Fibroblast of the aortic adventitia (primary cell): ENCODE results near the gene NUP93. TPM values are rescaled to one million over a fixed set of nuclear protein-coding genes. Genes with fewer than 3 reads are reported as not detected.

Experiments used
- DNase-seq: peaks from one replicate; pipeline ENCODE4 v3.0.0-alpha.2; 2010; ENCODE audit warnings: low read depth
- H3K4me3 ChIP-seq: 2 replicates; pipeline ENCODE4 v1.5.1; 2011; ENCODE audit warnings: low read depth, mild to moderate bottlenecking, control low read depth, low read length, moderate library complexity
- total RNA-seq: library from RNA; depleted of rRNA; stranded (reverse); fragments of >200 nt; gene quantifications from 2 replicates; pipeline ENCODE4 v1.2.3, GENCODE V29; 2012; ENCODE audit warnings: low replicate concordance
- TF ChIP-seq, protein P1 (sequence below): IDR thresholded peaks from 2 replicates; pipeline ENCODE4 v1.5.1; 2011; ENCODE audit warnings: mild to moderate bottlenecking, low read length, control low read depth, inconsistent platforms; ENCODE audit not compliant: insufficient read depth

NUP93 gene
- total RNA-seq, result 22.9 and 45.5 TPM in 2 replicates

DNA sequence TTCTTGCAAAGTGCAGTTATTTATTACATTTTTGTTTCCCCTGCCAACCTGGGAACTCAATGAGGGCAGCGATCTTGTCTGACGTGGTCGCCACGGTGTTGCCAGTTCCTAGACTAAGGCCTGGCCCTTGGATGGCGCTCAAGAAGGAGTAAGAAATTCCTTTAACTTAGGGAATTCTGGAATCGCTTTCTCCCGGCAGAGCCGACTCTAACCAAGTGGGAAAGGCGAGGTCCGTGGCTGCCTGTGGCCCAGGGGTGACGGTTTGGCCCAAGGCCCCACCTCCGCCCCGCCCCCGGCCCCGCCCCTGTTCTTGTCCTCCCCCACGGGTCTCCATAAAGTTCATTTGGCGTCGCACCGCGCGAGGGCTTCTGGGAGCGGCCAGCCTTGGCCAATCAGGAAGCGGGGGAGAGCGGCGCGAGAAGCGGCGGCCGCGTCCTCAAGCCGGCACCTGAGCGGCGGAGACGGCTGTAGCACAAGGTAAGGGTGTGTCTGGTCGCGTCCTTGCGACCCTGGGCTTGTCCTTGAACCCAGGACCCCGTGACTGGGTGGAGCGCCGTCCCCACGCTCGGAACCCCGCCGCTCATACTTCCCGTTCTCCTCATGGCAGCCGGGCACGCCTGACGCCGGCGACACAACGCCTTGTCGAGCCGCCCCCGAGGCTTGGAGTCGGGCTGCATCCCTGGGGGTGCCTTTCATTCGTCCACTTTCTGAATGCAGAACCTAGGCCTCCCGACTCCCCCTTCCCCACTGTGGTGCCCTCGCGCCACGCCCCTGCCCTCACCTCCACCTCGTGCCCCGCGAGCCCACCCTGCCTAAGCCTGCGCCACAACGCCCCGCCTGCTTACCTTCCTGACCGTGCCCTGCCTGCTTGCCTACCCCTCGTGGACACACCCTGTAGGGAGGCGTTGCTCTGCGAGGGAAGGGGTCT is at the start of gene NUP93:
Gene NUP93 (plus strand): TSS at position 395 of the 928 bp plus-strand sequence. CDS start 18,119 bp downstream, outside the sequence.
- H3K4me3 ChIP-seq, result peak within 1 kb of the TSS; percentile 98
- TF ChIP-seq, protein P1, sequence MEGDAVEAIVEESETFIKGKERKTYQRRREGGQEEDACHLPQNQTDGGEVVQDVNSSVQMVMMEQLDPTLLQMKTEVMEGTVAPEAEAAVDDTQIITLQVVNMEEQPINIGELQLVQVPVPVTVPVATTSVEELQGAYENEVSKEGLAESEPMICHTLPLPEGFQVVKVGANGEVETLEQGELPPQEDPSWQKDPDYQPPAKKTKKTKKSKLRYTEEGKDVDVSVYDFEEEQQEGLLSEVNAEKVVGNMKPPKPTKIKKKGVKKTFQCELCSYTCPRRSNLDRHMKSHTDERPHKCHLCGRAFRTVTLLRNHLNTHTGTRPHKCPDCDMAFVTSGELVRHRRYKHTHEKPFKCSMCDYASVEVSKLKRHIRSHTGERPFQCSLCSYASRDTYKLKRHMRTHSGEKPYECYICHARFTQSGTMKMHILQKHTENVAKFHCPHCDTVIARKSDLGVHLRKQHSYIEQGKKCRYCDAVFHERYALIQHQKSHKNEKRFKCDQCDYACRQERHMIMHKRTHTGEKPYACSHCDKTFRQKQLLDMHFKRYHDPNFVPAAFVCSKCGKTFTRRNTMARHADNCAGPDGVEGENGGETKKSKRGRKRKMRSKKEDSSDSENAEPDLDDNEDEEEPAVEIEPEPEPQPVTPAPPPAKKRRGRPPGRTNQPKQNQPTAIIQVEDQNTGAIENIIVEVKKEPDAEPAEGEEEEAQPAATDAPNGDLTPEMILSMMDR, result no peak
- peak; percentile 91 for DNase-seq

DNA sequence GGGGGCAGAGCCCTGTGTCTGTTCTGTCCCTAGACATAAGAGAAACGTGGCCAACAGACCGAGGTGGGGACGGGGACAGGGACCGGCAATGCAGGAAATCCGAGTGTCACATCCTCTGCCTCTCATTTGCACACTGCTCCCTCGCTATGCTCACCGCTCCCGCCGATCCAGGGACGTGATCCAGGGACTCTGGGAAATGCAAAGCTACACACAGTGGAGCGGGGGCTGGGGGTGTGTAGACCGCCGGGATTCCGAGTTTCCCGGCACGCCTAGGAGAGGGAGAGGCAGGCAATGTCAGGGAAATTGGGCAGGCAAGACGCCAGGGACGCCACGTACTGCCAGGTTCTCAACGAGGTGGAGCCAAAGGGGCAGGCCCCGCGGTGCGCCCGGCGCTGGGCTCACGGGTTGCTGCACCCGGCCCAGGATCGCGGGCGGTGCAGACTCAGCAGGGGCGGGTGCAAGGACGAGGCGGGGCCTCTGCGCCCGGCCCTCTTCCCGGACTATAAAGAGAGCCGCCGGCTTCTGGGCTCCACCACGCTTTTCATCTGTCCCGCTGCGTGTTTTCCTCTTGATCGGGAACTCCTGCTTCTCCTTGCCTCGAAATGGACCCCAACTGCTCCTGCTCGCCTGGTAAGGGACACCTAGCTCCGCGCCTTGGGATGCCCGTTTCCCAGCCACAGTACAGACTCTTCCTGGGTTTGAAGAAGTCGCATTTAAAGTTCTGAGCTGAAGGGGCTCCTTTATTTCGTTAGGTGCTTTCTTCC is 47.8 kb upstream of the NUP93 start, which contains the start of gene MT1X:
Gene MT1X (plus strand): TSS at position 532 of the 764 bp plus-strand sequence. CDS start 71 bp downstream, at position 603.
- H3K4me3 ChIP-seq, result peak within 1 kb of the TSS; percentile 79
- TF ChIP-seq, protein P1, result no peak
- DNase-seq, result peak; percentile 89

DNA sequence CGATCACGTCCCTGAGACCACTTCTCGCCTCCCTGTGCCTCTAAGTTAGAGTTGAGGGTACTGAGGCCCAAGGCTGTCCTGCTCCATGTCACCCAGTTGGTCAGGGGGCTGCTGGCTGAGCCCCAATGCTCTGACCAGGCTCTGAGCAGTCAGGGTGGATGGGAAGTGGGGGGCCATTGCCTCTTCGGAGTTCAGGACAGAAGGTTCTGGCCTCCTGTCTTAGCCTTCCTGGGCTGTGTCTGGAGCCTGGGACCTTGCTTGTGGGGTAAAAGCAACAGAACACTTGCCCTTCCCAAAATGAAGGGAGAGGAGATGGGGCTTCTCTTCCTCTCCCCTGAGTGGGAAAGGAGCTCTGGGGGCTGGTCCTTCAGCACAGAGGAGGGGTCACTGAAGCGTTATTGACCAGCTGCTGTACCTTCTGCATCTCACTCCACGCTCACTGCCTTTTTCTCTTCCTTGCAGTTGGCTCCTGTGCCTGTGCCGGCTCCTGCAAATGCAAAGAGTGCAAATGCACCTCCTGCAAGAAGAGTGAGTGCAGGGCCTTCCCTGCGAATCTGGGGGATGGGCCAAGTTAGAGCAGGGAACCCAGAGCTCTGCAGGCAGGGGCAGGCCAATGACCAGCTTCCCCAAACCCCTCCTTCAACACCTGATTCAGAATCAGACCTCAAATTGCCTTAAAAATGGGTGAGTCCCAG is 47.1 kb upstream of the NUP93 start:
- no peak for DNase-seq
- H3K4me3 ChIP-seq, result peak overlapping the region; percentile 79
- TF ChIP-seq, protein P1, result no peak

DNA sequence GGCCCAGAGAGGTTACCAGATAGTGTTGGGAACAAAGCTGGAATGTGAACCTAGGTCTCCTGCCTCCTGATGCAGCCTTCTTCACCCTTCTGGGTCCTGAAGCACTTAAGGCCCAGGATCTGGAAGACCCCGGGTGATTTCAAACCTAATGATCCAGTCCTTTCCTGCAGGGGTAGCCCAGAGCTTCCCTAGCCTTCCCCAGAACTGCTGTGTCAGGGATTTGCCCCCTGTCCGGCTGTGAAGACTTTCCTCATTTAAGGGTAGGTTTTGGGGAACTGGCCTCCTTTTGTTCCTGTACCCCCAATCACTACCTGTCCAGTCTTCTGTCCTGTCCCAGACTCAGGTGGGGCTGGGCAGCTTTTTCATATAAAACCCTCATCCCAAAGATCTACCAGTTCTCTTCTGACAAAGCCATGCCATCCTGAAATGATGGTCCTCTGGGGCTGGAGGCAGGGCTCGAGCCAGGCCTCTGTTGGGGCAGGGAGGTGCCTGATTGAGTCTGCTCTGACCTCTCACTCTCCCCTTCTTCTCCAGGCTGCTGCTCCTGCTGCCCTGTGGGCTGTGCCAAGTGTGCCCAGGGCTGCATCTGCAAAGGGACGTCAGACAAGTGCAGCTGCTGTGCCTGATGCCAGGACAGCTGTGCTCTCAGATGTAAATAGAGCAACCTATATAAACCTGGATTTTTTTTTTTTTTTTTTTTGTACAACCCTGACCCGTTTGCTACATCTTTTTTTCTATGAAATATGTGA is 46.3 kb upstream of the NUP93 start:
- peak overlapping the region; percentile 79 for H3K4me3 ChIP-seq
- DNase-seq, result no peak
- TF ChIP-seq, protein P1, result no peak

DNA sequence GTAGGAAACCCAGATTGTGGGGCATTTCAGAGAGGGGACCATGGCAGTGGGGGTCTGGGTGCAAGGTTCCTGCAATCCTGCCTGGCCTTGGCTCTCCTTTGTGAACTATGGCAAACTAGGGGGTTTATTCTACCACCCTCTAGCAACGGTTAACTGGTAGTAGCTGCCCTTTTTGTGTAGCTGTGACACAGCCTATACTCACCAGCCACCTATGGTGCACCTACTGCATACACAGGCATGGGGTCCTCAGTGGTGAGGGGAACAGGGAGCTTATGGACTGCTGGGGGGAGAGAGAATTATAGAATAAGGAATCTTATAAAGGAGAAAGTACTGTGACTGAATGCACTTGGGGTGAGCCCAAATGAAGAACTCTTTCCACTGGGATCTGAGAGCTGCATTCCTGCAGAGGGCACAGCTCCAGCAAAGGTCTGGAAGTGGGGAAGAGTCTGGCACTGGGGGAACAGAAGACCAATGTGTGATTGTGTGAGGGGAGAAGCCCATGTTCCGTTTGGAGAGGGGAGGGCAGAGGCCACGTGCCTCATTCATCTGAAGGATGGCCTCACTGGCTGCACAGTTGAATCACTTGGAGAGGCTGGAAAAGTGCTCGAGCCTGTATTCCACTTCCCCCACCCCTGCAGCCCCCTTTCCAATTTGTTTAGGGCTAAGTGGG is 45.5 kb upstream of the NUP93 start:
- DNase-seq, result no peak
- H3K4me3 ChIP-seq, result no peak overlapping the region
- TF ChIP-seq, protein P1, result no peak
